Erythroblast (primary cell): ENCODE results near the gene CPN2.

ENCODE experiments used
- GATA1 ChIP-seq: IDR thresholded peaks from 2 replicates; pipeline ENCODE4 v1.6.1; 2011; ENCODE audit warnings: low read depth, mild to moderate bottlenecking, control low read depth, low read length, moderate library complexity
- POLR2A ChIP-seq: IDR thresholded peaks from 2 replicates; pipeline ENCODE4 v1.6.1; 2011; ENCODE audit warnings: mild to moderate bottlenecking, low read length

DNA sequence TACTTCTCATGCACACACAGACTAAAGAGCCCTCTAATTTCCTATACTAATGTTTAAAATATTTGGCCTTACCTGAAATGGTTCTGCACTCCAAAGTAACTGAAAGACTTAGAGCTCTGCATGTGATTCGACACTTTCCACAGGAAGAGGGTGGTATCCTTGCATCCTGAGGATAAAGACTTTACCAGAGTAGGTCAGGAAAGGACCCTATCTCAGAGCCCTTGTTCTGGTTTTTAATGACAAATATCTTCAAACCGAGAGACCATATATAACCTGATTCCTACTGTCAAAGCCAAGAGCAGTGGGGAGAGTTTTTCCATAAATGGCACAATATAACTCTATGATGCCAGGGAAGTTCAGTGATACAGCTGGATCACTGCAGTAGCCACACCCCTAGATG is 48.0 kb upstream of the CPN2 start, which contains the start of gene GP5:
- TF ChIP-seq POLR2A (no peak), GATA1 (no peak)
